ENCODE results near the gene ADGRF1.
"Not testable (repeated sequence)": the region's sequence is repeated elsewhere in the genome, so short reads cannot be mapped to it uniquely, and the experiment has no call there.

The ADGRF1 gene

GRCh38 chr6:47019941-47020340, 22.2 kb downstream of the ADGRF1 start:
- DNase-seq = no peak

- no peak for DNase-seq
Observed at GRCh38 chr6:47016909-47017308, 25.2 kb downstream of the ADGRF1 start.

GRCh38 chr6:47016261-47016660, 25.9 kb downstream of the ADGRF1 start:
- no peak for DNase-seq

- DNase-seq = no peak
Observed at GRCh38 chr6:47014401-47014800, 27.7 kb downstream of the ADGRF1 start.

GRCh38 chr6:47009583-47009982, 32.5 kb downstream of the ADGRF1 start:
- DNase-seq = no peak

- no peak for DNase-seq
Observed at GRCh38 chr6:47008397-47008763, 33.8 kb downstream of the ADGRF1 start.

- no peak for DNase-seq
Observed at GRCh38 chr6:47007657-47008396, 34.3 kb downstream of the ADGRF1 start.

- no peak for DNase-seq
Observed at GRCh38 chr6:47005486-47005885, 36.6 kb downstream of the ADGRF1 start.

- no peak for DNase-seq
Observed at GRCh38 chr6:47004463-47004862, 37.7 kb downstream of the ADGRF1 start.

GRCh38 chr6:47000842-47001241, 41.3 kb downstream of the ADGRF1 start:
- no peak for DNase-seq

- DNase-seq = no peak
Observed at GRCh38 chr6:46998436-46999017, 43.6 kb downstream of the ADGRF1 start.

- DNase-seq = no peak
Observed at GRCh38 chr6:46997646-46998045, 44.5 kb downstream of the ADGRF1 start.

- no peak for DNase-seq
Observed at GRCh38 chr6:46996860-46997641, 45.1 kb downstream of the ADGRF1 start.

- no peak for DNase-seq
Observed at GRCh38 chr6:46994933-46995332, 47.2 kb downstream of the ADGRF1 start.

GRCh38 chr6:46993846-46994245, 48.3 kb downstream of the ADGRF1 start:
- no peak for DNase-seq

- DNase-seq = not testable (repeated sequence)
Observed at GRCh38 chr6:46992391-46992790, 49.7 kb downstream of the ADGRF1 start.

- not testable (repeated sequence) for DNase-seq
Observed at GRCh38 chr6:46990818-46991510, 51.2 kb downstream of the ADGRF1 start.

- DNase-seq = no peak
Observed at GRCh38 chr6:46990031-46990644, 52.0 kb downstream of the ADGRF1 start.

- DNase-seq = no peak
Observed at GRCh38 chr6:46989398-46989797, 52.7 kb downstream of the ADGRF1 start.

GRCh38 chr6:46985943-46986342, 56.2 kb downstream of the ADGRF1 start:
- DNase-seq = no peak

- no peak for DNase-seq
Observed at GRCh38 chr6:46983007-46983411, 59.1 kb downstream of the ADGRF1 start.

- DNase-seq = no peak
Observed at GRCh38 chr6:46979206-46979605, 62.9 kb downstream of the ADGRF1 start.

- no peak for DNase-seq
Observed at GRCh38 chr6:46974786-46975185, 67.3 kb downstream of the ADGRF1 start.
